Measurements from ENCODE around the gene NAALADL2. TPM values are rescaled to one million over a fixed set of nuclear protein-coding genes. Genes with fewer than 3 reads are reported as not detected.

The NAALADL2 gene
- total and polyA plus RNA-seq, 2 of the 4 experiments (the other 2 are of a cell fraction), result 3.8 to 19.2 TPM

DNA sequence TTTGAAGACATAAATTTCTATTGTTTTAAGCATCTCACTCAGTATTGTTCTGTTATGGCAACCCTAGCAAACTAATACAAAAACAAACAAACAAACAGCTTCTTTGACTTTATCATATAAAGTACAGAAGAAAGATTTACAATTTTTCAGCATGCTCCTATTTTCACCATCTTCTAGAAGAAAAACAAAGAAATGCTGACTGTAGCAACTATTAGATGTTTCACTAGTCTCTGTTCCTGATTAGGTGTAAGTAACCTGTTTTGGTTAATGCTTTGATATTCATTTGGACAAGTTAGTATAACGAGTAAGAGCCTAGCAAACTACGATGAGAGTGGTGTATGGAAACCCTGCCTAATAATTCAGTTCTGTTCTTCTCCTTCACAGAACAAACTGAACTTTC lies 478.5 kb downstream of the NAALADL2 start:
- no CpG with 5 or more reads among the region's 2 CpGs for WGBS, 2 experiments (ENCODE audit: extremely low coverage in 2 of 2, insufficient read length in 1 of 2)
- dilution Hi-C loops (cut with HindIII; ENCODE audit: low sequenced_read_pairs, unreplicated experiment), result no loop called here
- Histone ChIP-seq H3K4me2 (ENCODE audit: low read depth, low read length) (no peak overlapping the region), H3K27ac (ENCODE audit: insufficient read depth, low read length) (no peak overlapping the region), H3K4ac (ENCODE audit: low read depth, low read length) (no peak overlapping the region), H3K79me1 (ENCODE audit: low read depth in 1 of 2, low read length in 2 of 2) (no peaks in the 10 kb centered on the region), H3K9ac (ENCODE audit: low read depth, low read length) (no peak overlapping the region), H3K27me3 (ENCODE audit: control insufficient read depth, insufficient read depth, low read length) (no peaks in the 10 kb centered on the region), H4K8ac (ENCODE audit: low read depth in 2 of 2, low read length in 2 of 2) (no peak overlapping the region), H2BK120ac (ENCODE audit: low read depth, low read length) (0 out of 2 replicates have a peak overlapping the region, but pooled peaks have one; percentile 35), H3K9me3 (ENCODE audit: control insufficient read depth, insufficient read depth, low read length) (no peaks in the 10 kb centered on the region), H2AK5ac (ENCODE audit: low read depth, low read length) (no peak overlapping the region), H3K23ac (ENCODE audit: low read depth, low read length) (no peak overlapping the region), H3K18ac (ENCODE audit: low read depth, low read length) (no peak overlapping the region), H2BK20ac (ENCODE audit: low read depth, low read length) (peak overlapping the region; percentile 0; the same call in 1 of the 2 replicates), H4K5ac (ENCODE audit: low read depth, low read length) (no peak overlapping the region; the same call in 1 of the 2 replicates), H3K4me3 (ENCODE audit: insufficient read depth, low read depth, low read length) (no peak overlapping the region), H3K14ac (replicated peaks; ENCODE audit: low read depth, low read length) (no peak overlapping the region), H2AFZ (replicated peaks; ENCODE audit: low read length, poor library complexity) (no peak overlapping the region), H2AK9ac (replicated peaks; ENCODE audit: low read depth, low read length, poor library complexity) (no peak overlapping the region), H4K91ac (ENCODE audit: insufficient read depth, low read depth, low read length) (no peak overlapping the region; the same call in 1 of the 2 replicates), H3K4me1 (ENCODE audit: control insufficient read depth, insufficient read depth, low read length) (peaks cover 5% of the 10 kb centered on the region), H2BK15ac (ENCODE audit: low read depth, low read length) (no peak overlapping the region), H4K20me1 (ENCODE audit: insufficient read depth, low read length) (no peaks in the 10 kb centered on the region), H2BK5ac (ENCODE audit: low read depth, low read length, poor library complexity, severe bottlenecking) (no peak overlapping the region), H3K56ac (ENCODE audit: extremely low read depth, insufficient read depth, low read length) (no peak overlapping the region), H3K9me1 (ENCODE audit: insufficient read depth, low read length) (peaks cover 5% of the 10 kb centered on the region; the same call in 1 of the 2 replicates), H3K36me3 (ENCODE audit: control insufficient read depth, insufficient read depth, low read length) (no peaks in the 10 kb centered on the region)
- in situ Hi-C loops (cut with MboI; ENCODE audit: low sequenced_read_pairs), result no loop called here
- TF ChIP-seq MAFK (IDR thresholded peaks at IDR 0.05; ENCODE audit: low read depth, low read length), result peak; percentile 81
- TF ChIP-seq SMC3 (IDR thresholded peaks at IDR 0.05; ENCODE audit: low read depth, low read length), result no peak
- no peak for TF ChIP-seq MXI1 (IDR thresholded peaks at IDR 0.05; ENCODE audit: borderline replicate concordance, low read depth, low read length)
- TF ChIP-seq, protein P1, sequence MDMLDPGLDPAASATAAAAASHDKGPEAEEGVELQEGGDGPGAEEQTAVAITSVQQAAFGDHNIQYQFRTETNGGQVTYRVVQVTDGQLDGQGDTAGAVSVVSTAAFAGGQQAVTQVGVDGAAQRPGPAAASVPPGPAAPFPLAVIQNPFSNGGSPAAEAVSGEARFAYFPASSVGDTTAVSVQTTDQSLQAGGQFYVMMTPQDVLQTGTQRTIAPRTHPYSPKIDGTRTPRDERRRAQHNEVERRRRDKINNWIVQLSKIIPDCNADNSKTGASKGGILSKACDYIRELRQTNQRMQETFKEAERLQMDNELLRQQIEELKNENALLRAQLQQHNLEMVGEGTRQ (IDR thresholded peaks at IDR 0.05; ENCODE audit: low read depth, low read length), result no peak
- no peak for DNase-seq
- no peak for ATAC-seq (ENCODE audit: low read depth)
- BruUV-seq (replicated peaks), result no TSS peak
- intact Hi-C loops (cut with micrococcal nuclease), result no loop called here
- POLR2A ChIA-PET (ENCODE audit: unreplicated experiment), result no interaction called here
- CTCF ChIA-PET, result no interaction called here

All from IMR-90 (cell line).